WTC11 (cell line): ENCODE measurements around the gene LANCL2. TPM values are rescaled to one million over a fixed set of nuclear protein-coding genes. Genes with fewer than 3 reads are reported as not detected.

Experiments used
- ATAC-seq: fragments of 200-7000 bp; cut with Tn5 transposase; 2 replicates; pipeline ENCODE4 v1.10.0; 2021; ENCODE audit warnings: mild to moderate bottlenecking, moderate library complexity
- CTCF ChIA-PET: fragments of 300-600 bp; sonication (Branson Sonifier 250); formaldehyde crosslinking; loops from one replicate; lab custom pipeline; 2021; ENCODE audit warnings: antibody characterized with exemption; lab: Charles Lee
- POLR2A ChIA-PET: fragments of 350-600 bp; sonication (Branson Sonifier 250); formaldehyde crosslinking; loops from one replicate; lab custom pipeline; 2021; ENCODE audit warnings: antibody characterized with exemption; lab: Charles Lee
- DNase-seq: peaks from one replicate; pipeline ENCODE4 v3.0.0; 2021; ENCODE audit warnings: low spot score
- H3K27ac Mint-ChIP-seq: 2 replicates; pipeline ENCODE4 v1.8.0; 2021; ENCODE audit warnings: mixed read lengths
- H3K27me3 Mint-ChIP-seq: 2 replicates; pipeline ENCODE4 v1.8.0; 2021; ENCODE audit warnings: low read depth, mild to moderate bottlenecking, moderate library complexity, mixed read lengths
- H3K36me3 Mint-ChIP-seq: 2 replicates; pipeline ENCODE4 v1.8.0; 2021; ENCODE audit warnings: mixed read lengths
- H3K4me1 Mint-ChIP-seq: 2 replicates; pipeline ENCODE4 v1.8.0; 2022; ENCODE audit warnings: mixed read lengths
- H3K4me3 Mint-ChIP-seq: 2 replicates; pipeline ENCODE4 v1.8.0; 2021; ENCODE audit warnings: mild to moderate bottlenecking, moderate library complexity, mixed read lengths
- H3K9me3 Mint-ChIP-seq: 2 replicates; pipeline ENCODE4 v1.8.0; 2021; ENCODE audit warnings: mixed read lengths
- CBFB ChIP-seq: sonication (generic); formaldehyde crosslinking; IDR thresholded peaks from 2 replicates; pipeline ENCODE4 v1.8.1; 2022; ENCODE audit warnings: mild to moderate bottlenecking, low read depth, missing genetic modification reagents
- ESRRA ChIP-seq: sonication (generic); formaldehyde crosslinking; IDR thresholded peaks from 2 replicates; pipeline ENCODE4 v1.8.1; 2022; ENCODE audit warnings: mild to moderate bottlenecking, missing genetic modification reagents, borderline replicate concordance
- HMGA2 ChIP-seq: fragments of 250-450 bp; sonication (Bioruptor Pico); IDR thresholded peaks from 2 replicates; pipeline ENCODE4 v1.4.0; 2021; ENCODE audit warnings: mild to moderate bottlenecking, moderate library complexity
- NFATC4 ChIP-seq: fragments of 250-450 bp; sonication (Bioruptor Pico); IDR thresholded peaks from 2 replicates; pipeline ENCODE4 v1.9.0; 2021; ENCODE audit warnings: mild to moderate bottlenecking
- NR1H2 ChIP-seq: sonication (generic); formaldehyde crosslinking; IDR thresholded peaks from 2 replicates; pipeline ENCODE4 v1.9.0; 2021; ENCODE audit warnings: mild to moderate bottlenecking, moderate library complexity, missing genetic modification reagents
- OVOL2 ChIP-seq: fragments of 250-450 bp; sonication (Bioruptor Pico); IDR thresholded peaks from 2 replicates; pipeline ENCODE4 v1.9.0; 2021; ENCODE audit warnings: mild to moderate bottlenecking, borderline replicate concordance
- PRRX2 ChIP-seq: fragments of 250-450 bp; sonication (Bioruptor Pico); IDR thresholded peaks from 2 replicates; pipeline ENCODE4 v1.8.0; 2021; ENCODE audit warnings: mild to moderate bottlenecking
- TEAD1 ChIP-seq: sonication (generic); formaldehyde crosslinking; IDR thresholded peaks from 2 replicates; pipeline ENCODE4 v1.8.0; 2022; ENCODE audit warnings: mild to moderate bottlenecking, missing genetic modification reagents
- TEAD4 ChIP-seq: sonication (generic); formaldehyde crosslinking; IDR thresholded peaks from 2 replicates; pipeline ENCODE4 v1.8.0; 2022; ENCODE audit warnings: mild to moderate bottlenecking, missing genetic modification reagents
- ZNF263 ChIP-seq: sonication (generic); formaldehyde crosslinking; IDR thresholded peaks from 2 replicates; pipeline ENCODE4 v1.8.1; 2022; ENCODE audit warnings: low read depth, mild to moderate bottlenecking, moderate library complexity, missing genetic modification reagents
- ZNF396 ChIP-seq: fragments of 250-450 bp; sonication (Bioruptor Pico); IDR thresholded peaks from 2 replicates; pipeline ENCODE4 v1.8.0; 2021; ENCODE audit warnings: mild to moderate bottlenecking, moderate library complexity, borderline replicate concordance
- total RNA-seq: library from RNA; stranded (reverse); gene quantifications from 3 replicates; pipeline ENCODE4 v1.2.3, GENCODE V29; 2021
- TF ChIP-seq, protein P1 (sequence below): fragments of 250-450 bp; sonication (Bioruptor Pico); IDR thresholded peaks from 2 replicates; pipeline ENCODE4 v1.9.0; 2021; ENCODE audit warnings: moderate library complexity, mild to moderate bottlenecking, inconsistent platforms, borderline replicate concordance
- TF ChIP-seq, protein P2 (sequence below): fragments of 250-450 bp; sonication (Bioruptor Pico); conservative IDR thresholded peaks from 2 replicates; pipeline ENCODE4 v1.9.0; 2021; ENCODE audit warnings: mild to moderate bottlenecking
- TF ChIP-seq, protein P3 (sequence below): sonication (generic); formaldehyde crosslinking; IDR thresholded peaks from 2 replicates; pipeline ENCODE4 v1.8.0; 2022; ENCODE audit warnings: mild to moderate bottlenecking, missing genetic modification reagents
- TF ChIP-seq, protein P4 (sequence below): sonication (generic); formaldehyde crosslinking; IDR thresholded peaks from 2 replicates; pipeline ENCODE4 v1.8.0; 2023; ENCODE audit warnings: missing genetic modification reagents
- TF ChIP-seq, protein P5 (sequence below): sonication (generic); formaldehyde crosslinking; IDR thresholded peaks from 2 replicates; pipeline ENCODE4 v1.8.0; 2023; ENCODE audit warnings: mild to moderate bottlenecking, missing genetic modification reagents
- TF ChIP-seq, protein P6 (sequence below): sonication (generic); formaldehyde crosslinking; IDR thresholded peaks from 2 replicates; pipeline ENCODE4 v1.8.1; 2023; ENCODE audit warnings: mild to moderate bottlenecking, missing genetic modification reagents, borderline replicate concordance

Gene LANCL2
- total RNA-seq, 1 experiment from 2014 or later, result 13.2 TPM

DNA sequence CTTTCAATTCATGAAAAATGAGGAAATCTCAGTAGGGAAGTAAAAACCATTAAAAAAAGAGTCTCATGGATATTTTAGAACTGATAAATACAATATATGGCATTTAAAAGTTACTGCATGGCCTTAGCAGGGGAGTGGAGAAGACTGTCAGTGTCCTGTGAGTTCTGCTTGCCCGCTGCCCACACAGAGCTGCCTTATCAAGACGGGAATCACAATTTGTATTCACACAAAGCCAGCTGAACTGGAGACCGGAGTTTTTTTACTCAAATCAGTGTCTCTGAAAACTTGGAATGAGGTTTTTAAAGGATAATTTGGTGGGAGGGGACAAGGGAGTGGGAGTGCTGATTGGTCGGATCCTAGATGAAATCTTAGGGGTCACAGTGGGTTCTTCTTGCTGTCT is 17.1 kb downstream of the LANCL2 start (continued):
- TF ChIP-seq, protein P1, sequence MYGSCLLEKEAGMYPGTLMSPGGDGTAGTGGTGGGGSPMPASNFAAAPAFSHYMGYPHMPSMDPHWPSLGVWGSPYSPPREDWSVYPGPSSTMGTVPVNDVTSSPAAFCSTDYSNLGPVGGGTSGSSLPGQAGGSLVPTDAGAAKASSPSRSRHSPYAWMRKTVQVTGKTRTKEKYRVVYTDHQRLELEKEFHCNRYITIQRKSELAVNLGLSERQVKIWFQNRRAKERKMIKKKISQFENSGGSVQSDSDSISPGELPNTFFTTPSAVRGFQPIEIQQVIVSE (CRISPR knock-in tag), result no peak

DNA sequence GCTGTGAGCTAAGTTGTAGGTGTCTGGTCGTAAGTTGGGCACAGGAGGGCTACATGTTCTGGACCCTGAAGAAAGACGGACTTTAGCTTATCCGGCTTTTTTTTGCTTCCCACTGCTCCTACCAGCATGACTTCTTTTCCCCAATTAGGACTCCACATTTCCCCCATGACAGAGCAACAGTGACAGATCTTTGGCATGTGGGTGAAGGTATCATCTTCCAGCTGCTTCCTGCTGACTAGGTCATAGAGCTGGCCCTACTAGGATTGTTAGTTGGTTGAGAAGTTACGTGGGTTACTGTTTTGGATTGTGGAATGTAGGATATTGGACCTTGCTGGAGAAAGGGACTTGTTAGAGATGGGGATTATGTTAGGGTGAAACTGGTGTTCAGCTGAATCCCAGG is 21.4 kb downstream of the LANCL2 start:
- Mint-ChIP-seq H3K4me3 (no peak overlapping the region), H3K4me1 (peaks cover 13% of the 10 kb centered on the region), H3K9me3 (peaks cover 78% of the 10 kb centered on the region), H3K27ac (no peak overlapping the region), H3K27me3 (peaks cover 14% of the 10 kb centered on the region), H3K36me3 (peaks cover 86% of the 10 kb centered on the region)
- no peak for ATAC-seq
- CTCF ChIA-PET, result no interaction called here
- TF ChIP-seq CBFB (CRISPR knock-in tag) (no peak), NR1H2 (no peak), HMGA2 (CRISPR knock-in tag) (no peak), TEAD1 (CRISPR knock-in tag) (no peak), OVOL2 (no peak), TEAD4 (CRISPR knock-in tag) (no peak), NFATC4 (CRISPR knock-in tag) (no peak), PRRX2 (no peak), ZNF263 (CRISPR knock-in tag) (no peak), ZNF396 (CRISPR knock-in tag) (no peak), ESRRA (CRISPR knock-in tag) (no peak)
- TF ChIP-seq, protein P2, sequence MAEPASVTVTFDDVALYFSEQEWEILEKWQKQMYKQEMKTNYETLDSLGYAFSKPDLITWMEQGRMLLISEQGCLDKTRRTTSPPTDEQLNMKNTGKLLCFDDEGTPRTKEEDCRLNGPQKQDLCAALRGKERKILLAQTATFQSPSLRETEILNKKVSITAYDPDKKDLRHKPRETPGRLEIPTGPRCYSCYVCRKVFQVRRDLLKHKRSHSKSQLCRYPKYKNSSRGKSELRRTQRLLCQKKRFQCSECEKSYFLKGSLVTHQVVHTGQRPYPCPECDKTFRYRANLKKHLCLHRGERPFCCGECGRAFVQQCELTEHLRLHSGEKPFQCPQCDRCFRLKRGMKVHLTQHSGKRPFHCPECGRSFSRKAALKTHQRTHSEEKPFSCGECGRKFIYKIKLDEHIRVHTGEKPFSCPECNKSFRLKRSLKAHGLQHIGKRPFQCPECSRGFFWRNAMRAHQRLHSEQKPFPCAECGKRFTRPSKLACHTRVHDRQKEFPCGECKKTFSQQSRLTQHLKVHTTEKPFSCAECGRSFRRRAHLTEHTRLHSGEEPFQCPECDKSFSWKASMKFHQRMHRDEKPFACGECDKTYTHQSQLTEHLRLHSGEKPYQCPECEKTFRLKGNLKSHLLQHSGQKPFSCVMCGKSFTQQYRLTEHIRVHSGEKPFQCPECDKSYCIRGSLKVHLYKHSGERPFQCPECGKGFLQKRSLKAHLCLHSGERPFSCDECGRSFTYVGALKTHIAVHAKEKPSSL (CRISPR knock-in tag), result no peak
- TF ChIP-seq, protein P3, sequence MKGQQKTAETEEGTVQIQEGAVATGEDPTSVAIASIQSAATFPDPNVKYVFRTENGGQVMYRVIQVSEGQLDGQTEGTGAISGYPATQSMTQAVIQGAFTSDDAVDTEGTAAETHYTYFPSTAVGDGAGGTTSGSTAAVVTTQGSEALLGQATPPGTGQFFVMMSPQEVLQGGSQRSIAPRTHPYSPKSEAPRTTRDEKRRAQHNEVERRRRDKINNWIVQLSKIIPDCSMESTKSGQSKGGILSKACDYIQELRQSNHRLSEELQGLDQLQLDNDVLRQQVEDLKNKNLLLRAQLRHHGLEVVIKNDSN (CRISPR knock-in tag), result no peak
- TF ChIP-seq, protein P4, sequence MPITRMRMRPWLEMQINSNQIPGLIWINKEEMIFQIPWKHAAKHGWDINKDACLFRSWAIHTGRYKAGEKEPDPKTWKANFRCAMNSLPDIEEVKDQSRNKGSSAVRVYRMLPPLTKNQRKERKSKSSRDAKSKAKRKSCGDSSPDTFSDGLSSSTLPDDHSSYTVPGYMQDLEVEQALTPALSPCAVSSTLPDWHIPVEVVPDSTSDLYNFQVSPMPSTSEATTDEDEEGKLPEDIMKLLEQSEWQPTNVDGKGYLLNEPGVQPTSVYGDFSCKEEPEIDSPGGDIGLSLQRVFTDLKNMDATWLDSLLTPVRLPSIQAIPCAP, result no peak
- TF ChIP-seq, protein P5, sequence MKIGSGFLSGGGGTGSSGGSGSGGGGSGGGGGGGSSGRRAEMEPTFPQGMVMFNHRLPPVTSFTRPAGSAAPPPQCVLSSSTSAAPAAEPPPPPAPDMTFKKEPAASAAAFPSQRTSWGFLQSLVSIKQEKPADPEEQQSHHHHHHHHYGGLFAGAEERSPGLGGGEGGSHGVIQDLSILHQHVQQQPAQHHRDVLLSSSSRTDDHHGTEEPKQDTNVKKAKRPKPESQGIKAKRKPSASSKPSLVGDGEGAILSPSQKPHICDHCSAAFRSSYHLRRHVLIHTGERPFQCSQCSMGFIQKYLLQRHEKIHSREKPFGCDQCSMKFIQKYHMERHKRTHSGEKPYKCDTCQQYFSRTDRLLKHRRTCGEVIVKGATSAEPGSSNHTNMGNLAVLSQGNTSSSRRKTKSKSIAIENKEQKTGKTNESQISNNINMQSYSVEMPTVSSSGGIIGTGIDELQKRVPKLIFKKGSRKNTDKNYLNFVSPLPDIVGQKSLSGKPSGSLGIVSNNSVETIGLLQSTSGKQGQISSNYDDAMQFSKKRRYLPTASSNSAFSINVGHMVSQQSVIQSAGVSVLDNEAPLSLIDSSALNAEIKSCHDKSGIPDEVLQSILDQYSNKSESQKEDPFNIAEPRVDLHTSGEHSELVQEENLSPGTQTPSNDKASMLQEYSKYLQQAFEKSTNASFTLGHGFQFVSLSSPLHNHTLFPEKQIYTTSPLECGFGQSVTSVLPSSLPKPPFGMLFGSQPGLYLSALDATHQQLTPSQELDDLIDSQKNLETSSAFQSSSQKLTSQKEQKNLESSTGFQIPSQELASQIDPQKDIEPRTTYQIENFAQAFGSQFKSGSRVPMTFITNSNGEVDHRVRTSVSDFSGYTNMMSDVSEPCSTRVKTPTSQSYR, result no peak
- TF ChIP-seq, protein P6, sequence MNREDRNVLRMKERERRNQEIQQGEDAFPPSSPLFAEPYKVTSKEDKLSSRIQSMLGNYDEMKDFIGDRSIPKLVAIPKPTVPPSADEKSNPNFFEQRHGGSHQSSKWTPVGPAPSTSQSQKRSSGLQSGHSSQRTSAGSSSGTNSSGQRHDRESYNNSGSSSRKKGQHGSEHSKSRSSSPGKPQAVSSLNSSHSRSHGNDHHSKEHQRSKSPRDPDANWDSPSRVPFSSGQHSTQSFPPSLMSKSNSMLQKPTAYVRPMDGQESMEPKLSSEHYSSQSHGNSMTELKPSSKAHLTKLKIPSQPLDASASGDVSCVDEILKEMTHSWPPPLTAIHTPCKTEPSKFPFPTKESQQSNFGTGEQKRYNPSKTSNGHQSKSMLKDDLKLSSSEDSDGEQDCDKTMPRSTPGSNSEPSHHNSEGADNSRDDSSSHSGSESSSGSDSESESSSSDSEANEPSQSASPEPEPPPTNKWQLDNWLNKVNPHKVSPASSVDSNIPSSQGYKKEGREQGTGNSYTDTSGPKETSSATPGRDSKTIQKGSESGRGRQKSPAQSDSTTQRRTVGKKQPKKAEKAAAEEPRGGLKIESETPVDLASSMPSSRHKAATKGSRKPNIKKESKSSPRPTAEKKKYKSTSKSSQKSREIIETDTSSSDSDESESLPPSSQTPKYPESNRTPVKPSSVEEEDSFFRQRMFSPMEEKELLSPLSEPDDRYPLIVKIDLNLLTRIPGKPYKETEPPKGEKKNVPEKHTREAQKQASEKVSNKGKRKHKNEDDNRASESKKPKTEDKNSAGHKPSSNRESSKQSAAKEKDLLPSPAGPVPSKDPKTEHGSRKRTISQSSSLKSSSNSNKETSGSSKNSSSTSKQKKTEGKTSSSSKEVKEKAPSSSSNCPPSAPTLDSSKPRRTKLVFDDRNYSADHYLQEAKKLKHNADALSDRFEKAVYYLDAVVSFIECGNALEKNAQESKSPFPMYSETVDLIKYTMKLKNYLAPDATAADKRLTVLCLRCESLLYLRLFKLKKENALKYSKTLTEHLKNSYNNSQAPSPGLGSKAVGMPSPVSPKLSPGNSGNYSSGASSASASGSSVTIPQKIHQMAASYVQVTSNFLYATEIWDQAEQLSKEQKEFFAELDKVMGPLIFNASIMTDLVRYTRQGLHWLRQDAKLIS (CRISPR knock-in tag), result no peak
- POLR2A ChIA-PET, result no interaction called here
- DNase-seq, result no peak
